Gastrocnemius medialis (tissue), 4 donors: ENCODE results near the gene SGMS1. TPM values are rescaled to one million over a fixed set of nuclear protein-coding genes. Genes with fewer than 3 reads are reported as not detected.
A peak's percentile ranks its signal among the peaks of the same experiment; 100 is the strongest.

Experiments used
- ATAC-seq, 2 donors: fragments of 150-250 bp; one replicate each; pipeline ENCODE4 v1.9.1; 2016
- DNase-seq, 2 donors: peaks; one replicate each; pipeline ENCODE4 v3.0.0-alpha.2; 2019
- H3K27ac ChIP-seq, 4 donors: fragments of 200-600 bp; sonication (generic); 1 replicate in 1 of 4; 2 replicates in 3 of 4; pipeline ENCODE4 v1.5.1; 2016 to 2018; ENCODE audit warnings: mild to moderate bottlenecking in 2 of 4, moderate library complexity in 1 of 4
- H3K27me3 ChIP-seq, 3 donors: fragments of 200-600 bp; sonication (generic) in 2 of 3; 1 replicate in 1 of 3; 2 replicates in 2 of 3; pipeline versions ENCODE4 v1.5.1 to v1.6.0; 2016 to 2019; ENCODE audit warnings: mild to moderate bottlenecking in 1 of 3, moderate library complexity in 1 of 3
- H3K36me3 ChIP-seq, 2 donors: fragments of 200-600 bp; sonication (generic) in 1 of 2; one replicate each; pipeline ENCODE4 v1.5.1; 2017 to 2018
- H3K4me1 ChIP-seq, 2 donors: fragments of 200-600 bp; sonication (generic) in 1 of 2; one replicate each; pipeline ENCODE4 v1.5.1; 2016 to 2017; ENCODE audit warnings: mild to moderate bottlenecking in 2 of 2
- H3K4me3 ChIP-seq, 4 donors: fragments of 200-600 bp; sonication (generic) in 3 of 4; 1 replicate in 1 of 4; 2 replicates in 3 of 4; pipeline ENCODE4 v1.5.1; 2016 to 2019; ENCODE audit warnings: mild to moderate bottlenecking in 2 of 4
- H3K9me3 ChIP-seq, 3 donors: fragments of 200-600 bp; sonication (generic) in 2 of 3; 1 replicate in 1 of 3; 2 replicates in 2 of 3; pipeline ENCODE4 v1.5.1; 2016 to 2019
- CTCF ChIP-seq, 5 experiments: fragments of 450-650 bp in 3 of 5; fragments of 200-600 bp in 2 of 5; sonication (generic) in 2 of 5; IDR thresholded peaks in 4 of 5; conservative IDR thresholded peaks in 1 of 5; 1 replicate in 4 of 5; 2 replicates in 1 of 5; pipeline ENCODE4 v1.5.1; 2016 to 2019; ENCODE audit warnings: antibody characterized with exemption in 5 of 5, mild to moderate bottlenecking in 3 of 5, moderate library complexity in 3 of 5
- POLR2A ChIP-seq, 2 donors: fragments of 450-650 bp; IDR thresholded peaks; one replicate each; pipeline ENCODE4 v1.6.1; 2017; ENCODE audit warnings: antibody characterized with exemption in 2 of 2, mild to moderate bottlenecking in 2 of 2, moderate library complexity in 2 of 2
- in situ Hi-C, 4 donors: fragments of 200-750 bp; cut with MboI; loops; one replicate each; pipeline versions ENCODE4 v1.15.0 to v1.8.0; 2017; ENCODE audit warnings: low sequenced_read_pairs in 4 of 4
- intact Hi-C: fragments of 100-400 bp; cut with DNase I; formaldehyde crosslinking; loops from one replicate; pipeline ENCODE4 v1.15.1; 2023; ENCODE audit warnings: low total_unique reads
- total RNA-seq, 4 donors: library from RNA; depleted of rRNA; stranded (reverse); fragments of >200 nt; gene quantifications; one replicate each; pipeline versions ENCODE4 v1.1.0 to v1.2.3, GENCODE V29; 2016

The SGMS1 gene
- total RNA-seq, 4 donors from 2014 or later = 17.6 to 30.7 (median 25.0) TPM

- Histone ChIP-seq H3K36me3 (no peaks in the 10 kb centered on the region), H3K9me3 (no peaks in the 10 kb centered on the region), H3K4me1 (peaks cover 43 to 44% of the 10 kb centered on the region in 2 donors), H3K27me3 (no peaks in the 10 kb centered on the region), H3K4me3 (no peak overlapping the region), H3K27ac (no peak overlapping the region)
- intact Hi-C loops (no loop called here), in situ Hi-C loops (no loop called here)
- DNase-seq = no peak
- no peak for TF ChIP-seq CTCF (IDR thresholded peaks at IDR 0.05 in 4 of 5, conservative IDR thresholded peaks at IDR 0.05 in 1 of 5)
- TF ChIP-seq POLR2A (IDR thresholded peaks at IDR 0.05) = no peak
- no peak for ATAC-seq
Observed at GRCh38 chr10:50560370-50560769, 63.4 kb downstream of the SGMS1 start.

- intact Hi-C loops = no loop called here
Observed at GRCh38 chr10:50558371-50558770, 65.4 kb downstream of the SGMS1 start.

GRCh38 chr10:50557130-50557682 is 66.5 kb downstream of the SGMS1 start:
- H3K27me3 ChIP-seq = no peaks in the 10 kb centered on the region
- H3K4me1 ChIP-seq = peaks cover 66 to 69% of the 10 kb centered on the region in 2 donors
- H3K9me3 ChIP-seq = no peaks in the 10 kb centered on the region
- H3K4me3 ChIP-seq = no peak overlapping the region
- TF ChIP-seq CTCF (IDR thresholded peaks at IDR 0.05 in 4 of 5, conservative IDR thresholded peaks at IDR 0.05 in 1 of 5) (no peak), POLR2A (IDR thresholded peaks at IDR 0.05) (no peak)
- H3K36me3 ChIP-seq = no peaks in the 10 kb centered on the region
- H3K27ac ChIP-seq = peak overlapping the region in 1 of 4 donors; percentile 47
- in situ Hi-C loops = no loop called here
- ATAC-seq (no peak), DNase-seq (no peak)
- intact Hi-C loops = no loop called here

More at GRCh38 chr10:50558371-50558770, 65.4 kb downstream of the SGMS1 start:
- Histone ChIP-seq H3K4me3 (no peak overlapping the region), H3K9me3 (no peaks in the 10 kb centered on the region), H3K27ac (peak overlapping the region in 1 of 4 donors; percentile 8), H3K36me3 (no peaks in the 10 kb centered on the region), H3K4me1 (peaks cover 57 to 60% of the 10 kb centered on the region in 2 donors), H3K27me3 (no peaks in the 10 kb centered on the region)
- in situ Hi-C loops = no loop called here
- TF ChIP-seq CTCF (IDR thresholded peaks at IDR 0.05 in 4 of 5, conservative IDR thresholded peaks at IDR 0.05 in 1 of 5) (no peak), POLR2A (IDR thresholded peaks at IDR 0.05) (no peak)
- DNase-seq (no peak), ATAC-seq (no peak)

DNA sequence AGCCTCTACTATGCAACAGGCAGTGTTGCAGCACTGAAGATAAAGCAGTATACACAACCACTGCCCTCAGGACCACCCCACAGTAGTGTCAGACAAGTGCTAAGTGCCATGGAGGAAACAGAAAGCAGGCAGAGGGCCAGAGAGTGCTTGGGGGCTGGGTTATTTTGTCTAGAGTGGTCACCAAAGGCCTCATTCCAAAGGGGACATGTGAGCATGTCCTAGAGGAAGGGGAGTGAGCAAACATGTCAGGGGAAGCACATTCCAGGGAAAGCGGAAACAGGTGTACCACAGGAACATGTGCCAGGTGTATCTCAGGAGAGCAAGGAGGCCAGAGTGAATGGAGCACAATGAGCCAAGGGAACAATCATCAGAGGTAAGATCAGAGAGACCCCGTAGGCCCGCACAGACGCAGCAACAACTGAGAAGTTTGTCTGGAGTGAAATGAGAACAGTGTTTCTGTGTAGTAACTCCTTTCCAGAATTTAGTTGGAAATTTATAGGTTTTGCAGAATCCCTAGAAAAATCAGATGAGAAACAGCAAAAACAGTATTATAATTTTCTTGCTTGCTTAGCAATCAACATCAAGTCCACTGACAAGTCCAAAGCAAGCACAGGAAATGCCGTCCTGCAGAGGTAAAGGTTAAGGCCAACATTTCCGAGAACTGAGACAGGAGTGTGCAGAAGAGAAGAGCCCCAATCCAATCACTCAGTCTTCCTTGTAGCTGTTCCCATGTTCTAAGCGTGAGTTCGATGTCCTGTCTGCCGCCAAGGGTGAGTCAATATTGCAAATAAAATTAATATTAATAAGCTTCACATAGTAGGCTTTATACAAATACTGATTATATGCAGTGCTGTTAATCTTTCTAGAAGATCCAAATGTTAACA is 67.3 kb downstream of the SGMS1 start:
- in situ Hi-C loops = no loop called here
- peaks cover 61 to 66% of the 10 kb centered on the region in 2 donors for H3K4me1 ChIP-seq

More for the DNA sequence above, 67.3 kb downstream of the SGMS1 start:
- H3K27me3 ChIP-seq = no peaks in the 10 kb centered on the region
- no peak for ATAC-seq
- no peaks in the 10 kb centered on the region for H3K9me3 ChIP-seq
- no peak for TF ChIP-seq CTCF (IDR thresholded peaks at IDR 0.05 in 4 of 5, conservative IDR thresholded peaks at IDR 0.05 in 1 of 5)
- TF ChIP-seq POLR2A (IDR thresholded peaks at IDR 0.05) = no peak
- no peaks in the 10 kb centered on the region for H3K36me3 ChIP-seq
- no peak overlapping the region for H3K4me3 ChIP-seq
- DNase-seq = no peak
- H3K27ac ChIP-seq = peak overlapping the region in 3 of 4 donors; percentile 37 to 72 (median 47)
- intact Hi-C loops = no loop called here
